HPDE6-E6E7 (cell line): ENCODE data around the gene HIP1.
"Not testable (repeated sequence)": the region's sequence is repeated elsewhere in the genome, so short reads cannot be mapped to it uniquely, and the experiment has no call there.

Source experiments
- DNase-seq: peaks from one replicate; pipeline ENCODE4 v3.0.0; 2011; ENCODE audit warnings: missing footprints; ENCODE audit errors: extremely low spot score

HIP1 gene

GRCh38 chr7:75616421-75617167, 122.1 kb downstream of the HIP1 start:
- no peak for DNase-seq

- DNase-seq, result no peak
Measured at GRCh38 chr7:75614401-75614800, 124.3 kb downstream of the HIP1 start.

- DNase-seq, result no peak
Measured at GRCh38 chr7:75613351-75613750, 125.4 kb downstream of the HIP1 start.

- DNase-seq, result no peak
Measured at GRCh38 chr7:75611557-75612178, 127.1 kb downstream of the HIP1 start.

GRCh38 chr7:75609416-75609815, 129.3 kb downstream of the HIP1 start:
- not testable (repeated sequence) for DNase-seq

- no peak for DNase-seq
Measured at GRCh38 chr7:75608451-75609122, 130.2 kb downstream of the HIP1 start.

GRCh38 chr7:75604408-75604807, 134.3 kb downstream of the HIP1 start:
- no peak for DNase-seq

GRCh38 chr7:75602831-75603230, 135.9 kb downstream of the HIP1 start:
- not testable (repeated sequence) for DNase-seq

- no peak for DNase-seq
Measured at GRCh38 chr7:75601539-75601938, 137.2 kb downstream of the HIP1 start.

GRCh38 chr7:75600748-75601147, 138.0 kb downstream of the HIP1 start:
- DNase-seq, result not testable (repeated sequence)

- DNase-seq, result no peak
Measured at GRCh38 chr7:75599244-75599781, 139.4 kb downstream of the HIP1 start.

- DNase-seq, result no peak
Measured at GRCh38 chr7:75596727-75597614, 141.8 kb downstream of the HIP1 start.

- no peak for DNase-seq
Measured at GRCh38 chr7:75595766-75596165, 143.0 kb downstream of the HIP1 start.

- DNase-seq, result not testable (repeated sequence)
Measured at GRCh38 chr7:75593500-75594184, 145.1 kb downstream of the HIP1 start.

- DNase-seq, result no peak
Measured at GRCh38 chr7:75591467-75592255, 147.1 kb downstream of the HIP1 start.

GRCh38 chr7:75590373-75591005, 148.3 kb downstream of the HIP1 start:
- DNase-seq, result no peak

GRCh38 chr7:75584354-75584753, 154.4 kb downstream of the HIP1 start:
- DNase-seq, result no peak

GRCh38 chr7:75583255-75583654, 155.5 kb downstream of the HIP1 start:
- DNase-seq, result no peak

GRCh38 chr7:75579899-75580298, 158.8 kb downstream of the HIP1 start:
- DNase-seq, result no peak

- DNase-seq, result no peak
Measured at GRCh38 chr7:75578081-75578480, 160.7 kb downstream of the HIP1 start.
